Measurements from ENCODE around the gene TRAPPC14.
A peak's percentile ranks its signal among the peaks of the same experiment; 100 is the strongest.
"Not testable (repeated sequence)": the region's sequence is repeated elsewhere in the genome, so short reads cannot be mapped to it uniquely, and the experiment has no call there.

Gene TRAPPC14

GRCh38 chr7:100158229-100159098, at the start of gene TRAPPC14:
TRAPPC14 (minus strand) TSS chr7:100158723; CDS start chr7:100158499, 224 bp downstream.
- peak; percentile 80 for DNase-seq

- no peak for DNase-seq
These were observed 45.9 kb upstream of the TRAPPC14 start for GRCh38 chr7:100204454-100204853.

GRCh38 chr7:100200693-100201092, 42.2 kb upstream of the TRAPPC14 start:
- DNase-seq = no peak

GRCh38 chr7:100198266-100198665, 39.7 kb upstream of the TRAPPC14 start:
- no peak for DNase-seq

- DNase-seq = not testable (repeated sequence)
These were observed 37.4 kb upstream of the TRAPPC14 start for GRCh38 chr7:100195901-100196322.

- no peak for DNase-seq
These were observed 36.7 kb upstream of the TRAPPC14 start for GRCh38 chr7:100195222-100195621.

GRCh38 chr7:100192969-100193368, 34.4 kb upstream of the TRAPPC14 start:
- no peak for DNase-seq

GRCh38 chr7:100192281-100192862, 33.8 kb upstream of the TRAPPC14 start:
- DNase-seq = not testable (repeated sequence)

GRCh38 chr7:100191775-100192174, 33.3 kb upstream of the TRAPPC14 start:
- no peak for DNase-seq

GRCh38 chr7:100190048-100190711, 31.7 kb upstream of the TRAPPC14 start:
- DNase-seq = peak; percentile 62

- DNase-seq = no peak
These were observed 30.5 kb upstream of the TRAPPC14 start for GRCh38 chr7:100189061-100189460.

- no peak for DNase-seq
These were observed 27.2 kb upstream of the TRAPPC14 start for GRCh38 chr7:100185726-100186125.

GRCh38 chr7:100183090-100183489, 24.6 kb upstream of the TRAPPC14 start:
- DNase-seq = not testable (repeated sequence)

GRCh38 chr7:100182616-100183015, 24.1 kb upstream of the TRAPPC14 start:
- not testable (repeated sequence) for DNase-seq

GRCh38 chr7:100180084-100180483, 21.6 kb upstream of the TRAPPC14 start:
- not testable (repeated sequence) for DNase-seq

GRCh38 chr7:100177045-100178001, 18.8 kb upstream of the TRAPPC14 start, which contains the start of the genes GPC2 and STAG3:
GPC2 (minus strand) TSS chr7:100177381; CDS start chr7:100177199, 182 bp downstream.
STAG3 (plus strand) TSS chr7:100177918; CDS start chr7:100180557, 2,639 bp downstream.
- peak; percentile 94 for DNase-seq

- DNase-seq = no peak
These were observed 17.8 kb upstream of the TRAPPC14 start for GRCh38 chr7:100176096-100177044.

- no peak for DNase-seq
These were observed 16.9 kb upstream of the TRAPPC14 start for GRCh38 chr7:100175296-100175935.

- DNase-seq = no peak
These were observed 16.1 kb upstream of the TRAPPC14 start for GRCh38 chr7:100174582-100174981.

- no peak for DNase-seq
These were observed 15.4 kb upstream of the TRAPPC14 start for GRCh38 chr7:100173806-100174495.

Data from hematopoietic multipotent progenitor cell treated with erythropoietin and hydrocortisone succinate and interleukin-3 and kit ligand, for 8 days (in vitro differentiated cells).